Measurements from ENCODE around the gene MAN1B1. TPM values are rescaled to one million over a fixed set of nuclear protein-coding genes. Genes with fewer than 3 reads are reported as not detected.

MAN1B1 gene
- total RNA-seq, 1 donor from 2014 or later, result 57.7 TPM

GRCh38 chr9:137050570-137050969, 36.2 kb upstream of the MAN1B1 start:
- peaks cover 36% of the 10 kb centered on the region for H3K27me3 Mint-ChIP-seq
- TF ChIP-seq CTCF (IDR thresholded peaks at IDR 0.05; ENCODE audit: unreplicated experiment), result no peak
- peaks cover 2% of the 10 kb centered on the region for H3K4me1 Mint-ChIP-seq (ENCODE audit: low read depth)

GRCh38 chr9:137051145-137051724, 35.5 kb upstream of the MAN1B1 start:
- no peak overlapping the region for H3K27ac Mint-ChIP-seq
- no peaks in the 10 kb centered on the region for H3K9me3 Mint-ChIP-seq (ENCODE audit: low read depth)
- no peaks in the 10 kb centered on the region for H3K36me3 Mint-ChIP-seq (ENCODE audit: insufficient read depth)
- no peak for DNase-seq (ENCODE audit: low spot score, unreplicated experiment)
- TF ChIP-seq CTCF (IDR thresholded peaks at IDR 0.05; ENCODE audit: unreplicated experiment), result no peak
- H3K4me3 Mint-ChIP-seq (ENCODE audit: low read depth), result no peak overlapping the region
- peaks cover 38% of the 10 kb centered on the region for H3K27me3 Mint-ChIP-seq
- peaks cover 2% of the 10 kb centered on the region for H3K4me1 Mint-ChIP-seq (ENCODE audit: low read depth)

More at GRCh38 chr9:137050570-137050969, 36.2 kb upstream of the MAN1B1 start:
- Mint-ChIP-seq H3K36me3 (ENCODE audit: insufficient read depth) (no peaks in the 10 kb centered on the region), H3K4me3 (ENCODE audit: low read depth) (no peak overlapping the region), H3K27ac (no peak overlapping the region), H3K9me3 (ENCODE audit: low read depth) (no peaks in the 10 kb centered on the region)
- no peak for DNase-seq (ENCODE audit: low spot score, unreplicated experiment)

GRCh38 chr9:137052293-137052692, 34.5 kb upstream of the MAN1B1 start:
- Mint-ChIP-seq H3K36me3 (ENCODE audit: insufficient read depth) (no peaks in the 10 kb centered on the region), H3K9me3 (ENCODE audit: low read depth) (no peaks in the 10 kb centered on the region), H3K27ac (no peak overlapping the region), H3K27me3 (peaks cover 44% of the 10 kb centered on the region), H3K4me3 (ENCODE audit: low read depth) (no peak overlapping the region), H3K4me1 (ENCODE audit: low read depth) (peaks cover 2% of the 10 kb centered on the region)
- no peak for DNase-seq (ENCODE audit: low spot score, unreplicated experiment)
- no peak for TF ChIP-seq CTCF (IDR thresholded peaks at IDR 0.05; ENCODE audit: unreplicated experiment)

- H3K27ac Mint-ChIP-seq, result no peak overlapping the region
- peaks cover 2% of the 10 kb centered on the region for H3K4me1 Mint-ChIP-seq (ENCODE audit: low read depth)
- no peak for TF ChIP-seq CTCF (IDR thresholded peaks at IDR 0.05; ENCODE audit: unreplicated experiment)
- H3K27me3 Mint-ChIP-seq, result peaks cover 45% of the 10 kb centered on the region
- no peaks in the 10 kb centered on the region for H3K9me3 Mint-ChIP-seq (ENCODE audit: low read depth)
- no peaks in the 10 kb centered on the region for H3K36me3 Mint-ChIP-seq (ENCODE audit: insufficient read depth)
- DNase-seq (ENCODE audit: low spot score, unreplicated experiment), result no peak
- H3K4me3 Mint-ChIP-seq (ENCODE audit: low read depth), result no peak overlapping the region
Measured at GRCh38 chr9:137052998-137053943, 33.5 kb upstream of the MAN1B1 start.

Measured in progenitor cell of endocrine pancreas (in vitro differentiated cells).